ENCODE data around the gene TSGA10.
"Not testable (repeated sequence)": the region's sequence is repeated elsewhere in the genome, so short reads cannot be mapped to it uniquely, and the experiment has no call there.

The TSGA10 gene

GRCh38 chr2:99158599-99158998 is 3.9 kb upstream of the TSGA10 start:
- no peak for DNase-seq
- intact Hi-C loops (cut with DNase I): loop anchor here (10.0 kb wide), 1 partner anchor 176 kb away; the partner anchor contains the start of genes EIF5B and TXNDC9

GRCh38 chr2:99156891-99157290 is 2.1 kb upstream of the TSGA10 start:
- no peak for DNase-seq
- intact Hi-C loops (cut with DNase I): loop anchor here (10.0 kb wide), 1 partner anchor 178 kb away; the partner anchor contains the start of genes EIF5B and TXNDC9

DNA sequence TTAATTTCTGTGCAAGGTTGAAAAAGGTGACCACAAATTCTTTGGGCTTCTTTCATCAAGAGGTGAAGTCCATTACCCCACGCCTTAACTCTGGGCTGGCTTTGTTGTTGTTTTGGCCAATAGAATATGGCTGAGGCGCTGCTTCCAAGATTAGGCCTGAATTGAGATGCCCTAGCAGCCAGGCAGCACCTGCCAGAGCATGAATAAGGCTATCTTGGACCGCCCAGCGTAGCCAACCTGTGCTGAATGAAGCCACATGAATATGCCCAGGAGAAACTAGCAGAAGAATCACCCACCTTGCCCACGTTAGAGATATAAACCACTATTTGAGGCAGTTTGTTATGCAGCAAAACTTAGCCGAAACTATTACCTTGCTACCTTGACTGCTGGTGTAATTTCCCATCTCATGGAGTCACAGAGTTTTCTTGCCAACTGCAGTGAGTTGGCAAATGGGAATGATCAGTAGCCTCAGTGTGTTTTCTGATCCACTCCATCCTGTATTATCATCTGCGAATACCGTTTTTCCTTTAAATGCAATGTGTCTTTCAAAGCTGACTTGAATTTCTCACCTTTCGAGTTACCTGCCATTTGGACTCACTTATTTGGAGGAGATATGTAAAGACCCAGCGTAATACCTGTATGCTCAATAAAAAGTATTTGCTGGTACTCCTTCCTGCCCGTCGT is 679 bp downstream of the TSGA10 start:
- DNase-seq: peak in 2 of 42 donors; percentile 3 to 10
- intact Hi-C loops (cut with DNase I): loop anchor here (10.0 kb wide), 1 partner anchor 181 kb away; the partner anchor contains the start of genes EIF5B and TXNDC9

DNA sequence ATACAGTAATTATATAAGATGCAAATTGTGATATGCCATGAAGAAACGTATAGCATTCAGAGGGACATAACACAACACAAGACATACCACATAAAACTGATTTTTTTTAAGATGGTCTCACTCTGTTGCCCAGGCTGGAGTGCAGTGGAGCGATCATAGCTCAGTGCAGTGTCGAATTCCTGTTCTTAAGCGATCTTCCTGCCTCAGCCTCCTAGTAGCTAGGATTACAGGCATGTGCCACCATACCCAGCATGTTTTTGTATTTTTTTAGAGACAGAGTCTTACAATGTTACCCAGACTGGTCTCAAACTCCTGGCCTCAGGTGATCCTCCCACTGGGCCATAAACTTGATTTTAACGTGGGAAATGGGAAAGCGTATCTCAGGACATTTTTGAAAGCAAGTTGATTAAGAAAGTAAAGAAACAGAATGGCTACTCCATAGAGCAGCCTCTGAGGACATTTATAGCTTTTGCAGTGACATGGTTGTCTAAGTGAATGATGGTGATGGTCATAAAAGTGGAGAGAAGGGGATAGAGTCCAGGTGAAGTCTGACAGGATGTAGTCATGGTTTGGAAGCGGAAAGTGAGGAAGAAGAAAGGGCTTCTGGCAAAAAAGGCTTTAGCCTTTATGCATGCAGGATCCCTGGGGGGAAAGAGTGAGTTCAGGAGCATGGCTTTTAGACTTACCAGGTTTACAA is 2.4 kb downstream of the TSGA10 start:
- intact Hi-C loops (cut with DNase I): loop anchor here (10.0 kb wide), 1 partner anchor 182 kb away; the partner anchor contains the start of genes EIF5B and TXNDC9
- DNase-seq: no peak

DNA sequence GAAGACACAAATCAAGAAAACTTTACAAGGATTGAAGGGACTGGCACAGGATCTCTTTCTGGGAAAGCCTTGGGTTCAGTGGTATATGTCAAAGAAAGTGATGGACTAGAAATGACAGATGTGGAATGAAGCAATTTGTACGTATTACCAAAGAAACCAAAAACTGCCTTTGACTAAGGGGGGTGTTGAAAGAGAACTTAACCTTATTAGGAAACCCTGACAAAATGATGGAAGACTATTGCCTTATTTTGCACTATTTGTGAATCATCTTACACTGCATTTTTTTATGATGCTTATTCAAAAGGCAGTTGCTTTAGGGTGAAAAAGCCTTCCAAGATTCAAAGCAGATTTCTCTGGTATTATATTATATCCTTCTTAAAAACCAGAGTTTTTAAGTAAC is 4.0 kb downstream of the TSGA10 start:
- no peak for DNase-seq
- intact Hi-C loops (cut with DNase I): loop anchor here (10.0 kb wide), 1 partner anchor 184 kb away; the partner anchor contains the start of genes EIF5B and TXNDC9

DNA sequence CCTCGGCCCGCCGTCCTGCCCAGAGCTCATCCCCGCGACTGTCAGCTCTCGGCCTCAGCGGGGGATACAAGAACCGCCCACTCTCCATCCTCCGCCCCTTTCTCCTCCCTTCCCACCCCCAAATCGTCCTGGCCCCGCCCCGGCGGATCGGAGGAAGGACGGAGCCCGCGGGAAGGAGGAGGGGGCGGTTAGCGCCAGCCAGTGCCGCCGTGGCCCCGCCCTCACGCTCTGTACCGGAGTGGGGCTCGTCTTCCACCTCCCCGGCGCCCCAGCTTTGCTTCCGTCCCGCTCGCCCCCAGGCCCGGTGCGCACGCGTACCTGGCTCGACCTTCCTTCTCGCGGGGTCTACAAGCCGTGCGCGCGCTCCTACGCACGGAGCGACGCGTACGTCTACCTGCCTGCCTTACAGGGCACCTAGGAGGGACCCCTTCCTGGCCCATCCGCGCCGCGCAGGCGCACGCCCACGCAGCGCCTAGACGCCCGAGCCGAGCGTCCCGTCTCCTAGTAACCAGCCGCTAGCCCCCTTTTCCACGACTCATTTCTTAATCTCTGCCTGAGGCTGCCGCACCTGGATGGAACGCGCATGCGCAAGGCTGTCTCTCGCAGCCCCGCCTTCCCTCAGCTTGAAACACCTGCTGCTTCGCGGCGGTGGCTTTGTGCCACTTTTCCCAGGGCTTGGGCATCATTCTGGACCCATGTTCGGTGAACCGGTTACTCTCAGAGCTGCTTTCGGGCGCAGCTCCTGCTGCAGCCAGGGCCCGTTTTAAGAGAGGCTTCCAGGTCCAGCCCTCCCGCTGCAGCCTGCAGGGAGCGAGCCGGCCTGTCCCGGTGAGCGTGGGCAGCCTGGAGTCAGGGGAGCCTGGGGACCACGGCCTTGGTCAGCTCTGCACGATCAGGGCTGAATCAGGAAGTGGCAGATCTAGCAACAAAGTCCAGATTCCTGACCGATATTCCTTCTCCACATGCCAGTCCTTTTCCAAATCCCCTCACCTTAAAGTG is 13.3 kb downstream of the TSGA10 start, which contains the start of gene C2orf15:
C2orf15 (plus strand) TSS at position 598 of the 999 bp plus-strand sequence. CDS start 8,852 bp downstream, outside the sequence.
- DNase-seq: peak; percentile 84 to 98 (median 96)
- intact Hi-C loops (cut with DNase I): loop anchor here (5.0 kb wide), 1 partner anchor 41 kb away; the partner anchor contains the start of genes MITD1 and MRPL30

DNA sequence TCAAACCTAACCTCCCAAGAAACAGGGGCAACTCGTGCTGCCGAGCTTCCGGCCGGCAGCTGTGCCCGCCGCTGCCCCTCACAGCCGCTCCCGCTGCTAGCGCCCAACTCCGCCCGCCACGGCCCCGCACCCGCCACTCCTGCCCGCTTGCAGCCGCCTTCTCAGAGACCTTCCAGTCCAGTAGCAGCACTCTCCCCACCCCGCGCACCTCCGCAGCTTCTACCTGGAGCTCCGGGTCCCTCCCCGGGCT is 14.0 kb downstream of the TSGA10 start:
- intact Hi-C loops (cut with DNase I): loop anchor here (5.0 kb wide), 1 partner anchor 42 kb away; the partner anchor contains the start of genes MITD1 and MRPL30

DNA sequence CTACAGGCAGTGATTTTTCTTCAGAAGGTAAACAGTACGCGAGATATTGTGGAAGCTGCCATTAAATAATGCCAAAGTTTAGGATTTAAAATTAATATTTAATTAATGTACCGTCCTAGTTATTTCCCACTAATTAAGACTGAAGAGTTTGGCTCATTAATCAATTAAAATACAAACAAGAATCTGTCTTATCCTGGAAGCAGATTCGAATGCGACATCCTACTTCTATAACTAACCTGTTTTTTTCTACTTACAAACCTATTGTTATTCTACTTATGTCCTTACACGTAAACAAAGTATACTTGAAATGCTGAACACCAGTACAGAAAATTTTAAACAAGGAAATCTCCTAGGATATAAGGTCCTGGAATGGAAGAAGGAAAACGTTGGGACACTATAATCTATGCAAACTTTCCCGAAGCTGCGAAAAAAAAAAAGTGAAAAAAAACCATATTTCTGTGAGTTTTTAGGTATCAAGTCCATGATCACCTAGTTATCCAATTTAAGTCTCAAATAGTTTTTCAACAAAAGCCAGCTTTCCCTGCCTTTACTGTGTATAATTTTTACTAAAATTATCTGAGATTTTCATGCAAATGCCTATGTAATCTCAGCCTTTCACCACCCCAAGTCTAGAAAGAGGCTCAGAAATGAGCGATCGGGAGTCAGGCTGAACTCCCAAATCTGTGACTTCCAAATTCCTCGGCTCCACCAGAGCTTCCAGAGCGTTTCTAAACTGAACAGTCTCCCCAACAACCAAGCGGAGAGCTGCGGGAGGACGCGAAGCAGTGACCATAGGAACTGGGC is 14.5 kb downstream of the TSGA10 start:
- peak in 1 of 42 donors; percentile 11 for DNase-seq
- intact Hi-C loops (cut with DNase I): loop anchor here (5.0 kb wide), 1 partner anchor 42 kb away; the partner anchor contains the start of genes MITD1 and MRPL30

More for the DNA sequence above, 14.0 kb downstream of the TSGA10 start:
- no peak for DNase-seq

GRCh38 chr2:99139003-99139402 is 15.7 kb downstream of the TSGA10 start:
- intact Hi-C loops (cut with DNase I): no loop called here
- DNase-seq: no peak

DNA sequence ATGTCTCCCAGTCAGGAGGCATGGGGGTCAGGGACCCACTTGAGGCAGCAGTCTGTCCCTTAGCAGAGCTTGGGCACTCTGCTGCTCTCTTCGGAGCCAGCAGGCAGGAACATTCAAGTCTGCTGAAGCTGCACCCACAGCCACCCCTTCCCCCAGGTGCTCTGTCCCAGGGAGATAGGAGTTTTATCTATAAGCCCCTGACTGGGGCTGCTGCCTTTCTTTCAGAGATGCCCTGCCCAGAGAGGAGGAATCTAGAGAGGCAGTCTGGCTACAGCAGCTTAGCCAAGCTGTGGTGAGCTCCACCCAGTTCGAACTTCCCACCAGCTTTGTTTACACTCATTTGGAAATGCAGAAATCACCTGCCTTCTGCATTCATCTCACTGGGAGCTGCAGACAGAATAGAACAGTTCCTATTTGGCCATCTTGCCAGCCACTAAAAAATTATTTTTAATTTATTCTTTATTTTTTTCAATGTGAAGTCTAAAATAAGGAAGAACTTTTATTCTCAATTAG is 19.6 kb downstream of the TSGA10 start:
- DNase-seq; intact Hi-C loops (cut with DNase I): not testable (repeated sequence)

DNA sequence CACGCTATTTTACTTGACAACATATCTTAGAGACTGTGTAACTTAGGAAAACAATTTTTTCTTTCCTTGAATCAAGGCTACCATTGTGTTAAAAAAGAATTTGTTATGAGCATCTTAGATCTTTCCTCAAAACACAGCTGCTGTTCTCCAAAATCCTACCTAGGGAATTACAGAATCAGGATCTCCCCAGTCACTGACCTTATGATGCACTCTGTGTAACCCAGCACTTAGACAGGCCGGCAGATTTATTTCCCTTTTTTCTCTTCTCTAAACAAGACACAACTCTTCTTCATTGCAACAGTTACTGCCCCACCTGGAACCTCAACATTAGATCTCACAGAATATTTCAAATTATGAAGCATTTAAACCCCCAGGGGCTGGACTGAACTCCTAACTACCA is 26.8 kb downstream of the TSGA10 start:
- DNase-seq: no peak
- intact Hi-C loops (cut with DNase I): no loop called here

GRCh38 chr2:99112617-99113016 is 42.1 kb downstream of the TSGA10 start:
- intact Hi-C loops (cut with DNase I): no loop called here
- peak in 22 of 42 donors; percentile 1 to 53 (median 22) for DNase-seq

DNA sequence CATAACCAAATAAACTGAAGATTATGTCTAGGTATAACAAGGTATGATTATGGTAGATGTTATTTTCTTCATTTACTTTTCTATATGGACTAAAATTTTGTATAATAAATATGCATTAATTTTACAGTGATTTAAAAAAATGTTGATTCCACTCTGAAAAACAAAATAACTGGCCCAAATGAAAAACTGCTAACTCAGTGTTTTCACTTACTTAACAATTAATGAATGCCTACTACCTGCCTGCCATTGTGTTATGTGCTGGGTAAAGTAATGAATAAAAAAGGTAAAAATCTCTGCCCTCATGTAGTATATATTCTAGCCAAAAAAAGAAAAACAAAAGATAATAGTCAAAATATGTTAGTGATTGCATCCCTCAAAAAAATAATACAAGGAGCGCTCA is 42.8 kb downstream of the TSGA10 start:
- intact Hi-C loops (cut with DNase I): no loop called here
- DNase-seq: no peak

GRCh38 chr2:99111236-99111635 is 43.5 kb downstream of the TSGA10 start:
- intact Hi-C loops (cut with DNase I): no loop called here
- no peak for DNase-seq

DNA sequence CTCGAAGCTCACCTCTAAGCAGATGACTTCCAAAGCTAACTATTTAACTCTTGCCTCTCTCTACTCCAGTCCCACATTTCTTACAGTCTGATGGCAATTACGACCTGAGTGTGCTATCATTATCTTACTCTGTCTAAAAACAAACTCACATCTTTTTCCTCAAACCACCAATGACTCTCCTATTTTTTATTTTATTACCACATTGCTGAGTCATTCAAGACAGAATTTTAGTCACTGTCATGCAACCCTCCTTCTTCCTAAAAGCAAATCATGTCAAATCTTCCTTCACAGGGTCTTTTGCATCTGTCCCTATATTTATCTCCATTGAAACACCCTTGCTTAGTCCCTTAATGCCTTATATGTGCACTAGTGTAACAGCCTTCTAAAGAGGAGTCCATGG is 47.8 kb downstream of the TSGA10 start:
- intact Hi-C loops (cut with DNase I): no loop called here
- no peak for DNase-seq

GRCh38 chr2:99104006-99104405 is 50.7 kb downstream of the TSGA10 start:
- DNase-seq: no peak
- intact Hi-C loops (cut with DNase I): no loop called here

GRCh38 chr2:99101697-99102096 is 53.0 kb downstream of the TSGA10 start:
- DNase-seq: peak in 1 of 42 donors; percentile 14
- intact Hi-C loops (cut with DNase I): no loop called here

- no peak for DNase-seq
- intact Hi-C loops (cut with DNase I): no loop called here
Measured at GRCh38 chr2:99096728-99097127, 58.0 kb downstream of the TSGA10 start.

All from head of caudate nucleus (tissue), 42 donors.